GM23338 (cell line): Measurements from ENCODE around the gene ACOXL.

Experiments used
- CREB1 ChIP-seq: fragments of 250-450 bp; sonication (Bioruptor Pico); IDR thresholded peaks from 2 replicates; pipeline ENCODE4 v1.5.0; 2020; ENCODE audit warnings: low read depth, mild to moderate bottlenecking, moderate library complexity
- EZH2 ChIP-seq: fragments of 200-600 bp; sonication (generic); IDR thresholded peaks from one replicate; pipeline ENCODE4 v1.8.0; 2017; ENCODE audit warnings: antibody characterized with exemption, mild to moderate bottlenecking, low read depth; ENCODE audit not compliant: unreplicated experiment
- EZH2phosphoT487 ChIP-seq: fragments of 200-600 bp; sonication (generic); IDR thresholded peaks from one replicate; pipeline ENCODE4 v1.8.1; 2018; ENCODE audit warnings: antibody characterized with exemption; ENCODE audit not compliant: unreplicated experiment
- JUNB ChIP-seq: IDR thresholded peaks from one replicate; pipeline ENCODE4 v1.6.1; 2016; ENCODE audit warnings: antibody characterized with exemption; ENCODE audit not compliant: unreplicated experiment
- POLR2AphosphoS5 ChIP-seq: IDR thresholded peaks from 2 replicates; pipeline ENCODE4 v1.6.1; 2016; ENCODE audit warnings: antibody characterized with exemption, low read depth
- REST ChIP-seq: IDR thresholded peaks from one replicate; pipeline ENCODE4 v1.6.1; 2018; ENCODE audit warnings: antibody characterized with exemption; ENCODE audit not compliant: unreplicated experiment
- ZNF114 ChIP-seq: fragments of 250-450 bp; sonication (Bioruptor Pico); IDR thresholded peaks from 2 replicates; pipeline ENCODE4 v1.5.0; 2020; ENCODE audit warnings: mild to moderate bottlenecking, moderate library complexity
- TF ChIP-seq, protein P1 (sequence below), 2 experiments: fragments of 200-600 bp in 1 of 2; sonication (generic) in 1 of 2; conservative IDR thresholded peaks; 2 replicates each; pipeline versions ENCODE4 v1.5.1 to v1.6.1; 2016 to 2017; ENCODE audit warnings: antibody characterized with exemption in 2 of 2, low read depth in 2 of 2, mild to moderate bottlenecking in 2 of 2, moderate library complexity in 1 of 2
- TF ChIP-seq, protein P2 (sequence below): IDR thresholded peaks from 2 replicates; pipeline ENCODE4 v1.6.1; 2016; ENCODE audit warnings: antibody characterized with exemption

GRCh38 chr2:111100765-111101162 is 368.4 kb downstream of the ACOXL start:
- TF ChIP-seq, protein P1, sequence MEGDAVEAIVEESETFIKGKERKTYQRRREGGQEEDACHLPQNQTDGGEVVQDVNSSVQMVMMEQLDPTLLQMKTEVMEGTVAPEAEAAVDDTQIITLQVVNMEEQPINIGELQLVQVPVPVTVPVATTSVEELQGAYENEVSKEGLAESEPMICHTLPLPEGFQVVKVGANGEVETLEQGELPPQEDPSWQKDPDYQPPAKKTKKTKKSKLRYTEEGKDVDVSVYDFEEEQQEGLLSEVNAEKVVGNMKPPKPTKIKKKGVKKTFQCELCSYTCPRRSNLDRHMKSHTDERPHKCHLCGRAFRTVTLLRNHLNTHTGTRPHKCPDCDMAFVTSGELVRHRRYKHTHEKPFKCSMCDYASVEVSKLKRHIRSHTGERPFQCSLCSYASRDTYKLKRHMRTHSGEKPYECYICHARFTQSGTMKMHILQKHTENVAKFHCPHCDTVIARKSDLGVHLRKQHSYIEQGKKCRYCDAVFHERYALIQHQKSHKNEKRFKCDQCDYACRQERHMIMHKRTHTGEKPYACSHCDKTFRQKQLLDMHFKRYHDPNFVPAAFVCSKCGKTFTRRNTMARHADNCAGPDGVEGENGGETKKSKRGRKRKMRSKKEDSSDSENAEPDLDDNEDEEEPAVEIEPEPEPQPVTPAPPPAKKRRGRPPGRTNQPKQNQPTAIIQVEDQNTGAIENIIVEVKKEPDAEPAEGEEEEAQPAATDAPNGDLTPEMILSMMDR (conservative IDR thresholded peaks at IDR 0.05; ENCODE audit: low read depth in 2 of 2), result no peak
- no peak for TF ChIP-seq REST
- no peak for TF ChIP-seq EZH2
- TF ChIP-seq POLR2AphosphoS5, result no peak
- no peak for TF ChIP-seq CREB1 (CRISPR knock-in tag)
- TF ChIP-seq, protein P2, sequence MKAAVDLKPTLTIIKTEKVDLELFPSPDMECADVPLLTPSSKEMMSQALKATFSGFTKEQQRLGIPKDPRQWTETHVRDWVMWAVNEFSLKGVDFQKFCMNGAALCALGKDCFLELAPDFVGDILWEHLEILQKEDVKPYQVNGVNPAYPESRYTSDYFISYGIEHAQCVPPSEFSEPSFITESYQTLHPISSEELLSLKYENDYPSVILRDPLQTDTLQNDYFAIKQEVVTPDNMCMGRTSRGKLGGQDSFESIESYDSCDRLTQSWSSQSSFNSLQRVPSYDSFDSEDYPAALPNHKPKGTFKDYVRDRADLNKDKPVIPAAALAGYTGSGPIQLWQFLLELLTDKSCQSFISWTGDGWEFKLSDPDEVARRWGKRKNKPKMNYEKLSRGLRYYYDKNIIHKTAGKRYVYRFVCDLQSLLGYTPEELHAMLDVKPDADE, result no peak
- TF ChIP-seq JUNB, result no peak
- TF ChIP-seq EZH2phosphoT487, result no peak
- TF ChIP-seq ZNF114 (CRISPR knock-in tag), result no peak
